ENCODE data around the gene ENDOU. TPM values are rescaled to one million over a fixed set of nuclear protein-coding genes. Genes with fewer than 3 reads are reported as not detected.
A peak's percentile ranks its signal among the peaks of the same experiment; 100 is the strongest.
"Not testable (repeated sequence)": the region's sequence is repeated elsewhere in the genome, so short reads cannot be mapped to it uniquely, and the experiment has no call there.

The ENDOU gene
- total RNA-seq, 1 experiment from 2014 or later = not detected

- DNase-seq (ENCODE audit: low spot score) = peak; percentile 37
Measured at GRCh38 chr12:47686645-47687240, 38.5 kb downstream of the ENDOU start.

- DNase-seq (ENCODE audit: low spot score) = no peak
Measured at GRCh38 chr12:47679785-47680184, 45.5 kb downstream of the ENDOU start.

- no peak for DNase-seq (ENCODE audit: low spot score)
Measured at GRCh38 chr12:47672068-47672467, 53.2 kb downstream of the ENDOU start.

- not testable (repeated sequence) for DNase-seq (ENCODE audit: low spot score)
Measured at GRCh38 chr12:47667935-47668334, 57.4 kb downstream of the ENDOU start.

Other genes starting within 250 kb of the ENDOU start
- gene RPAP3, start 19.5 kb downstream of the ENDOU start, total RNA-seq (2014; rRNA removed; shearing (Covaris generic)) = 29.9 and 41.6 TPM in 2 replicates
- 2.0 and 3.0 TPM in 2 replicates for gene RAPGEF3, start 33.4 kb upstream of the ENDOU start, total RNA-seq (2014; rRNA removed; shearing (Covaris generic))
- gene SLC48A1, start 47.7 kb upstream of the ENDOU start, total RNA-seq (2014; rRNA removed; shearing (Covaris generic)) = 11.9 and 14.0 TPM in 2 replicates
- gene HDAC7, start 94.4 kb upstream of the ENDOU start, total RNA-seq (2014; rRNA removed; shearing (Covaris generic)) = 10.0 and 13.7 TPM in 2 replicates
- 5.6 and 7.3 TPM in 2 replicates for gene VDR, start 179.5 kb upstream of the ENDOU start, total RNA-seq (2014; rRNA removed; shearing (Covaris generic))
- gene TMEM106C, start 238.1 kb upstream of the ENDOU start, total RNA-seq (2014; rRNA removed; shearing (Covaris generic)) = 294 and 314 TPM in 2 replicates

Data from H4 (cell line).